ENCODE results near the gene TMEM130.

DNA sequence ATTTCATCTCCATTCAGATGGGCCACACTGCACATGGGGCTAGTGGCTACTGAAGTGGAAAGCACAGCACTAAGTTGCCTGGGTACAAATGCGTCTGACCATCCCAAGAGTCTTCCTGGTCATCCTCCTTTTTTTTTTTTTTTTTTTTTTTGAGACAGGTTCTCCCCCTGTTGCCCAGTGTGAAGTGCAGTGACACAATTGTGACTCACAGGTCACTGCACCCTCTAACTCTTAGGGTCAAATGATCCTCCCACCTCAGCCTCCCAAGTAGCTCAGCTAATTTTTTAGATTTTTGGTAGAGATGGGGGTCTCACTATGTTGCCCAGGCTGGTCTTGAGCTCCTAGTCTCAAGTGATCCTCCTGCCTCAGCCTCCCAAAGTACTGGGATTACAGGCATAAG is 5.1 kb upstream of the TMEM130 start:
- TF ChIP-seq, protein P1, sequence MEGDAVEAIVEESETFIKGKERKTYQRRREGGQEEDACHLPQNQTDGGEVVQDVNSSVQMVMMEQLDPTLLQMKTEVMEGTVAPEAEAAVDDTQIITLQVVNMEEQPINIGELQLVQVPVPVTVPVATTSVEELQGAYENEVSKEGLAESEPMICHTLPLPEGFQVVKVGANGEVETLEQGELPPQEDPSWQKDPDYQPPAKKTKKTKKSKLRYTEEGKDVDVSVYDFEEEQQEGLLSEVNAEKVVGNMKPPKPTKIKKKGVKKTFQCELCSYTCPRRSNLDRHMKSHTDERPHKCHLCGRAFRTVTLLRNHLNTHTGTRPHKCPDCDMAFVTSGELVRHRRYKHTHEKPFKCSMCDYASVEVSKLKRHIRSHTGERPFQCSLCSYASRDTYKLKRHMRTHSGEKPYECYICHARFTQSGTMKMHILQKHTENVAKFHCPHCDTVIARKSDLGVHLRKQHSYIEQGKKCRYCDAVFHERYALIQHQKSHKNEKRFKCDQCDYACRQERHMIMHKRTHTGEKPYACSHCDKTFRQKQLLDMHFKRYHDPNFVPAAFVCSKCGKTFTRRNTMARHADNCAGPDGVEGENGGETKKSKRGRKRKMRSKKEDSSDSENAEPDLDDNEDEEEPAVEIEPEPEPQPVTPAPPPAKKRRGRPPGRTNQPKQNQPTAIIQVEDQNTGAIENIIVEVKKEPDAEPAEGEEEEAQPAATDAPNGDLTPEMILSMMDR (IDR thresholded peaks at IDR 0.05): no peak
- TF ChIP-seq POLR2A (IDR thresholded peaks at IDR 0.05): no peak

Measured in Peyer's patch (tissue), 4 donors.